IPS DF 4.7 (cell line): Measurements from ENCODE around the gene PYGM.

Source experiments
- DNase-seq: peaks from one replicate; pipeline ENCODE4 v3.0.0-alpha.2; 2013; ENCODE audit warnings: low spot score; ENCODE audit errors: extremely low read depth

PYGM gene

GRCh38 chr11:64739871-64740270 is 19.9 kb downstream of the PYGM start:
- no peak for DNase-seq

- DNase-seq: no peak
Measured at GRCh38 chr11:64736654-64737053, 23.1 kb downstream of the PYGM start.

GRCh38 chr11:64735725-64736259 is 24.0 kb downstream of the PYGM start:
- no peak for DNase-seq

DNA sequence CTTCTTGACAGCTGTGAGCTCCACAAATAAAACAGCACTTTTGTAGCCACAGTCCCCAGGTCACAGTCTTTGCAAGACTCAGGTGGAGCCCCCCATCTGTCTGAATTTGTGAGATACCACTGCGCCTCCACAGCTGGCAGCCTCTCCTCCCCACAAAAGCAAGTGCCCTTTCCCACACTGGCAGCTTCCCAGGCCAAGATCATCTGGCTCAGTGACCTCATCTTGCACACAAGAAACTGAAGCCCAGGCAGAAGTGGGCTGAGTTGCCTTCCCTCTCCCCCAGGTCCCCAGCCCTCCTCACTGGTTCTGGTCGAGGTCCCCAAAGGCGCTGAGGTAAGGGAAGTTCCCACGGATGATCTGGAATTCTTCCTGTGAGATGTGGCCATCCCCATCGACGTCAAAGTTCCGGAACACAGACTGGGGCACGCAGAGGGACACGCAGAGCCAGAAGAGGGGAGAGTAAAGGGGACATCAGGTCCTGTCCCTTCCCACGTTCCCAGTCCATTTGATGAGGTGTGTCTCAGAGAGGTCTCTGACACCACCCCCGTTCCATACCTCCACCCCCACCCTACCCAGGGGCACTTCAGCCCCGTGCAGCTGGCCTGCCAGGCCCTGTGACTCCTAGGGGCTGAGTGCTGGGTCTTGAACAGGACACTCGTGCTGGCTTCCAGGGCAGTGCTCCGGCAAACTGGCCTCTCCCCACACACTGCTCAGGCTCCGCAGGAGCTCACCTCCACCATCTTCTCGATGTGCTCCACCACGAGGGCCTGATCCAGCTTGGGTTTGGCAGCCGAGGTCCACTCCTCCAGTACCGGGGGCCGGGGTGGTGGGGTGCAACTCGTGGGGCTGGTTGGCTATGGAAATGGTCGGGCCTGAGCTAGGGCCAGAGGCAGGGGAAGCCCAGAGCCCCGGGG is 24.7 kb downstream of the PYGM start:
- DNase-seq: no peak

DNA sequence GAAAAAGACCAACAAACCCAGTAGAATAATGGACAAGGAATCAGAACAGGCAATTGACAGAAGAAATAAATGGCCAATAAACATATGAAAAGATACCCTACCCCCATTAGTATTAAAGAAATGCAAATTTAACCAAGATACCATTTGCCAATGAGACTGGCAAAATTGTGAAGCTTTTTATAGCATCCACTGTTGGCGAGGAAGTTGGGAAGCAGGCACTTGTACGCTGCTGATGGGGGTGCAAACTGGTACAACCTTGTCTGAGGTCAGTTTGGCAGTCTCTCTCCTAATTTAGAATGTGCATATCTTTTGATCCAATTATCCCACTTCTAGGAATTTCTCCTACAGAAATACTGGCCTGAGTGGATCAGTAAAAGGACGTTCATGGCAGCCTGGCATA is 28.2 kb downstream of the PYGM start:
- no peak for DNase-seq

DNA sequence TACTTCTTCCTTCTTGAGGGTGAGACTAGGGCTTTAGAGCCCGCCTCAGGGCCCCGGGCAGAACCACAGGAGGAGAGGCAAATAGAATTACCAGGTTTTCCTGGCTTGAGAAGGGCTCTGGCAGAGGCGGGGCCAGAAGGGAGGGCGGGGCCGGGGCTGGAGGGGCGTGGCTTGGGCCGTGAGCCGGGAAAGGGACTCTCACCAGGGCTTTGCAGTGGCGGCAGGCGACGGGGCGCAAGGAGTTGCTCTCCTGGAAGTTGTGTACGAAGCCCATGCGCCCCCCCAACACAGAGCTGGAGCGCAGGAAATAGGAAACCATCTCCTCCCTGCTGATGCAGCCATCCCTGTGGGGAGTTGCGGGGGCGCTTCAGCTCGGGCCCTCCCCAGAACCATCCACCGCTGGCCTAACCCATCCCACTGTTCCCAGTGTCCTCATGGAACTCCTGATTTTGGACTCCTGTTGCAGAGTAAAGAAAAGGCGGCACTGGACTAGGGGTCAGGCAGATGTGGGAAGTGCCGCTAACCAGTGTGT is 29.9 kb downstream of the PYGM start:
- DNase-seq: no peak

GRCh38 chr11:64728757-64729365 is 30.9 kb downstream of the PYGM start:
- DNase-seq: no peak

DNA sequence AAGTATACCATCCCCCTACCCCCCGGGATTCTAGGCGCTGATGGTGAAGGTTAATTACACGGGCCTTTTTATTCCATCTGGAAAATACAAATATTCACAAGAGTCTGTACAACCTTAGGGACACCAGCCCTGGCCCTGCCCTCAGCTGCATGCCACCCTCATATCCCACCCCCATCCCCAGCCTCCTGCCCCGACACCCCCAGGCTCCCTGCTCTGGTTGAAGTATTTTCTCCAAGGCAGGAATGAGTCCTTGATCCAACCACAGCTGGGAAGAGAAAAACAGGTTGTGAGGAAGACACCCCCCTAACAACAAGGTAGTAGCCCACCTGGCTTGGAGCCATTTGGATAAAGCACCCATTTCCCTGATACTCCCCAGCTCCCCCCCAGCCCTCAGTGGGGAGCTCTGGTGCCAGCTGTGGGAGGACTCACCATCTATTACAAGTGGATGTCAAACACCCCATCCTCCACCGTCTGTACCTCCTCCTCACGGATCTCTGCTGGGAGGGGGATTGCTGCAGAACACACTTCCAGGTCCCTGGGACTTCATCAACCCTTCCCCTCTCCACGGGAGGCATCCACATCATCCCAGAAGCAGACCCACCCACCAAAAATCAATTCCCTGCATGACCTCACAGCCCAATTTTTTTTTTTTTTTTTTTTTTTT is 32.8 kb downstream of the PYGM start:
- no peak for DNase-seq

DNA sequence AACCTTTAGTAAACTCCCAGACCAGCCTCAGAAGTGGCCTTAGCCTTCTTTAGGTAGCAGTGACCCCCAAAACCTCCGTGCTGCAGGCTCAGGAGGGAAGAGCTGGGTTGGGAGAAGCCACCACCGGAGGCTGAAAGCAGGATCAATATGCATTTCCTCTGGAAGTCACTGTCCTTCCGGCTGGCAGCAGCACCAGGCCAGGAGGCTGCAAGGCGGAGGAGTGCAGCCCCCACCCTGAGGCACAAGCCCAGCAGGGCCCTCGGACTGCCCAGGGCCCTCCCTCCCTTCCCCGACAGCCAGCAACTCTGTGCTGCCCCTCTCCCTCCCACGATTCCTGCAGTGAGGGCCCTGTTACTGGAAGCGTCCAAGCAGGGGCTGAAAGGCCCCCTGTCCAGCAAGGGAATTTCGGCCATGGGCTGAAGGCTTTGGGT is 33.5 kb downstream of the PYGM start:
- no peak for DNase-seq

DNA sequence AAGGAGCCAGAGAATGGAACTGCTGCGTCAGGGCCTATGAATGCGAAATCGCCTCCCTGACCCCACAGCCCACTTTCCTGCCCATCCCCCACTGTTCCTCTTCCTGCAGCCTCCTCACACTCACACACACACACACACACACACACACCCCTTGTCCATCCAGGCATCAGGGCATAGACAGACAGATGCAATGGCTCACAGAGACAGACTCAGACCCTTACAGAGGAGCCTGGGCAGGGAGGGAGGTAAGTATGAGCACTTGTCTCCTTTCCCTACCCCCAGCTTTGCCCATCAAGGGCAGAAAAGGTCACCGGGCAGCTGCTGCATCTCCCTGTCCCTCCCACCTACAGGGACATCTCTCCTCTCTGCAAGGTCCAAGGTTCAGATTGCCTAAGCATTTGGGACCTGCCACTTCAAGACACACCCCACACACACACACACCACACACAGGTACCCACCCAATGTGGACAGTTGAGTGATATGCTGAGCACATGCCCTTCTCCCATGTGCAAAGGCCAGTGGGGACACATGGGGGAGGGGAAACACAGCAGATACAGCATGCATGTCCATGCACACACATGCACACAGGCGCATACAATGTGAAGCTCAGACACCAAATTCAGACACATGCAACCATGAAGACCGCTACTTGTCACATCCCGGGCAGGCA is 34.8 kb downstream of the PYGM start:
- no peak for DNase-seq

DNA sequence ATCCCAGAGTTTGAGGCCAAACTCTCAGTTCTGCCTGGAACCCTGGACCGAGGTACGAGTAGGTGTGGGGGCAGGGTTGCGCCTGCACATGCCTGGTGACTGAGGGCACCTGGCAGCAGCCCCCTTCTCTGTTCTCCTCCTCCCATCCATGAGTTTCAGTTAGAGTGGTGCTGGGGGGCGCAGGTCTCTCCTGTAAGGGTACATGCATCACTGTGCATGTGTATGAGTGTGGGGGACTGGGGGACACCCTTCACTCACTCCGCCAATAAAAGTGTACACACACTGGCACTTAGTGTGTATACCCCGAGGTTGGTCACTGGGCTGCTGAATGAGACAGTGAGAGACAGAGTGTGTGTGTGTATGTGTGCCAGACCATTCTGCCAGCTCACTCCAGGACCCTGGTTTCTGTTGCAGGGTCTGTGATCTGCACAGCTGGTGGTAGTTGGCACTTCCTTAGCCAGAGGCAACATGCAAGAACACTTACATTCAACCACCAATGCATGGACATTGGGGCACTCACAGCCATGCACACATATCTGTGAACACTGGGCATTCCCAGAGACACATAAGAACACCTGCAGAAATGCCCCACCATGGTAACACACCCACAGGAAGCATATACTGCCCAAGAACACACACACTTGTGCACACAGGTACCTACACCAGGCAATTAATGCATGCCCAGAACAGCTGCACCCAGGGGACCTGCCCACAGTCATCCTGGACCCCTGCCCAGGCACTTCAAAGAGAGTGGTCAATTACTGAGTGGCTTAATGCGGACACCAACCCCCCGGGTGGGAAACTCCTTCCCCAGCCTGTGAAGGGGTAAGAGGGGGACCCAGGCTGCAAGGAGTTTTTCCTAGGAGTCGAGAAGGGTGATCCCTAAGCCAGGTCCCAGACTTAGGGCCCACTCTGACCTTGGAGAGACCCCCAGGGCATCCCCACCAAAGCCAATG is 35.6 kb downstream of the PYGM start:
- DNase-seq: no peak

DNA sequence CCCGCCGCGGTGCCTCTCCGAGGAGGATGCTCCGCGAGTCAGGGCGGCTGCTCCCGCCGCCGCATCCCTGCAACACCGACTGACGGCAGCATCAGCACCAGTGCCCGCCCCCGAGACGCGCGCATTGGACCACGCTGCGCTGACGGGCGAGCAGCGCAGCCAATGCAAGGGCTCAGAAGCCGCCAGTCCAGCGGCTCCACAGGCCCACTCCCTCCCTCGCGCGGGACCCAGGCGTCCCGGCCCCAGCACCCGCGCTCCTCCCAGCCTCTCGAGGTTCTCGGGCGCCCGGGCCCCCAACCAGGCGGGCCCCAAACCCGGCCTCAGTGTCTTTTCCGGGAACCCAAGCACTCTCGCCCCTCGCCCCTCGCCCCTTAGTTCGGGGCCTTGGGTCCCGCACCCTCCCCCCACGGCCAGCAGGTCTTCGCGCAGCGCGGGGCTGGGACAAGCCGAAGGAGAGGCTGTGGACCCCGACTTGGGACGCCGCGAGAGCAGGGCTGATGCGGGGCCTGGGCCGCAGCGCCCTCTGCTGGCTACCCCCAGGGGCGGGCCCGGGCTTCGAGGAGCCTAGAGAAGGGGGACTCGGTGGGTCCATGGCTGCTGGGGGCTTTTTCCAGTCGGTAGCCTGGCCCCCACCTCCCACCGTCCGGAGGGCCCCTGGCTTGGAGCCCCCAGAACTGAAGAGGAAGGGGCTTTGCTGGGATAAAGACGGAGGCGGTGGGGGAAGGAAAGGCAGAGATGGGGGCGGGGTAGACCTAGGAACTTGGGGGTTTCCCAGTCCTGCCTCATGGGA is 36.5 kb downstream of the PYGM start, which contains the start of gene NRXN2:
NRXN2 (minus strand) TSS at position 81 of the 790 bp plus-strand sequence. CDS start 9,498 bp downstream, outside the sequence.
- DNase-seq: no peak

DNA sequence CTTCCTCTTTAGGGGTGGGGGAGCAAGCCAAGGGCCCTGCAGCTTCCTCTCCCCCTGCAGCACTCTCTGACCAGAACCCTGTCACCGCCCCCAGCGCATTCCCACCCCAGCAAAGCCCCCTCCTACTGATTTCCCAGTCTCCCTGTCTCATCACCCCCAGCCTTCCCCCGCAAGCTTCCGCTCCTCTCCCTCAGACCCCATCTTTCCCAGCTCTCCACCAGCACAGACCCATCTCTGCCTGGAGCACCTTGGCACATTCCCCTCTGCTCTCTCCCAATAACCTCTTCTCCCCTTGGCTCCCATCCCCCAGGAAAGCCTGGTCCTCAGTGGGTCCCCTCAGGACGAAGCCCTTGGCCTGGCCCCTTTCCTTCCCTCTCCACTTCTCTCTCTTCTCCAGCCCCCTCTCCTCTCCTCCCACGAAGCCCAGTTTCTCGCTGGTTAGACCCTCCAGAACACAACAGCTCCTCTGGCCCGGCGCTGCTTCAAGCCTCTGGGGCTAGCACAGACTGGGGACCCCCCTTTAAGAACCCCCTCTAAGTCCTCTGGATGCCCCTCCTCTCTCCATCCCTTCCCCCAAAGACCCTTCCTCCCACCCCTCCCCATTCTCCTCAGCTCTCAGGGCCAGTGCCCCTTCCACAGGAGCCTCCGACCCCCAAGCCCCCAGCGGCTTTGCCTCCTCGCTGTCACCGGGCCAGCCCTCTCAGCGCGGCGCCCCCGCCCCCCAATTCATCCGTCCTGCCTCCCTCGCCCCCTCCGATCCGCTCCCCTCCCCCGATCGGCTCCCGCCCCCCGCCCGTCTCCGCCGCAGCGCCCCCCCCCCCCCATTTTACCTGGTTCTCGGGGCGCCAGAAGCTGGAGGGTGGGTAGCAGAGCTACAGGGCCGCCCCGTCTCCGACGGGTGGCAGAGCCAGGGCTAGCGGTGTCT is 37.4 kb downstream of the PYGM start:
- DNase-seq: no peak

GRCh38 chr11:64721359-64721699 is 38.4 kb downstream of the PYGM start:
- DNase-seq: no peak

GRCh38 chr11:64720640-64721358 is 39.0 kb downstream of the PYGM start:
- DNase-seq: no peak

- DNase-seq: no peak
Measured at GRCh38 chr11:64720167-64720566, 39.6 kb downstream of the PYGM start.

DNA sequence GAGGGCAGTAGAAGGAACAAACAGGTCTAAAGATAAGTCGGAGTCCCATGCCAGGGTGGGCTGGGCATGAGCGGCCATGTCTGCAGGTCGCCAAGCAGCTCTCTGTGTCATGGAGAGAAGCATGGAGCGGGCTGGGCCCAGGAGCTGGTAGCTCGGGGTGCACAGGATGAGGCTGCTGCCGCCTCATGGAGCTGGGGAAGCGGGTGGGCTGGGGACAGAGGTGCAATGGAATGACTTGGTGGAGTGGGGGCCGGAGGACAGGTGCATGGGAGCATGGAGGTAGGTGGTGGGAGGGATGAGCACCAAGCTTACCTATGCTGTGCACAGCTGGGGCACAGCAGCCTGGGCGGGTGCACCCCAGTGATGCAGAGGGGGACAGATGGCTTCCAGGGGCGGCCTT is 40.4 kb downstream of the PYGM start:
- DNase-seq: no peak

DNA sequence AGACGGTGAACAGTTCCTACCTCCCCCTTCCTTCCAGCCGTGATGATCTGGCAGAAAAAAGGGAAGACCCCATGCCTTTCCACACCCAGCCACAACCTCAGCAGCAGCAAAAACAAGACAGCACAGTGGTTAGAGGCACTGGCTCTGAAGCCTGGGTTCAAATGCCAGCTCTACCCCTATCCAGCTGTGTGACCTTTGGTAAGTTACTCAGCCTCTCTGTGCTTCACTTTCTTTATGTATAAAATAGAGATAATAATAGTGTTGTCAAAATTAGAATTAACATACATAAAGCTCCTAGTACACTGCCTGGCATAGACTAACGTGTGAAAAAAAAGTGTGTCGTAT is 41.0 kb downstream of the PYGM start:
- no peak for DNase-seq
